ENCODE results near the gene THAP9. TPM values are rescaled to one million over a fixed set of nuclear protein-coding genes. Genes with fewer than 3 reads are reported as not detected.
A peak's percentile ranks its signal among the peaks of the same experiment; 100 is the strongest.

The THAP9 gene
- total RNA-seq, 1 donor, result 4.8 TPM

DNA sequence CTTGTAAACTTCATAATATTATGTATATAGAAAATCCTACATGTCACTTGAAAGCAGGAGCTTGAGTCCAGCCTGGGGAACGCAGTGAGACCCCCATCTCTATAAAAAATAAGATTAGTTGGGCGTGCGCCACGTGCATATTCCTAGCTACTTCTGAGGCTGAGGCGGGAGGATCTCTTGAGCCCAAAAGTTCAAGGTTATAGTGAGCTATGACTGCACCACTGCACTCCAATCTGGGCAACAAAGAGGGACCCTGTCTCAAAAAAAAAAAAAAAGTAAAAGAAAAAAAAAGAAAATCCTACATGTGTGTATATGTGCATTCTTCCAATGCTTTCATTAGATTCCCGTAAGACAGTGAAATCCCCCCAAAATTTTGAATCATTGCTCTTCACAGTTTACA lies 11.2 kb upstream of the THAP9 start:
- H3K4me3 ChIP-seq (ENCODE audit: low read length), result no peak overlapping the region

DNA sequence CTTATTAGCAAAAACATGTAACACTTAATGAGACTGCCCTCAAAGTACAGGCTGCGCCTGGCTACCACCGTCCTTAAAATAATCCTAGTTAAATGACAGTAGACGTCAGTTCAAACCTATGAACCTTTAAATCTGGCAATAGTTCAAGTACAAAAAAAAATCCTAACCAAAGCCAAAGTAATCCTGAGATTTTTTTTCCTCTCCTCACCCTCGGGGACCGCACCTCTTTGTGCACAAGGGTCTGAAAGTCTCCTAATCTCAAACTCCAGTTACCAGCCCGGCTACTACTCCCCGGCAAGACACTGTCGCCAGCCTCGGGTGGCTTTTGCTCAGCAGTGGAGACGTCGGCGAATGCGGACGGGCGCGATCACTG lies 10.0 kb upstream of the THAP9 start:
- peak overlapping the region; percentile 91 for H3K4me3 ChIP-seq (ENCODE audit: low read length)
- H3K9me3 ChIP-seq (ENCODE audit: low read depth, low read length), result no peaks in the 10 kb centered on the region
- H3K4me1 ChIP-seq (ENCODE audit: insufficient read depth, low read length), result peaks cover 20% of the 10 kb centered on the region
- H3K27me3 ChIP-seq (ENCODE audit: insufficient read depth, low read length), result no peaks in the 10 kb centered on the region

More for the DNA sequence above, 11.2 kb upstream of the THAP9 start:
- H3K4me1 ChIP-seq (ENCODE audit: insufficient read depth, low read length), result peaks cover 20% of the 10 kb centered on the region
- H3K9me3 ChIP-seq (ENCODE audit: low read depth, low read length), result no peaks in the 10 kb centered on the region
- no peaks in the 10 kb centered on the region for H3K27me3 ChIP-seq (ENCODE audit: insufficient read depth, low read length)

DNA sequence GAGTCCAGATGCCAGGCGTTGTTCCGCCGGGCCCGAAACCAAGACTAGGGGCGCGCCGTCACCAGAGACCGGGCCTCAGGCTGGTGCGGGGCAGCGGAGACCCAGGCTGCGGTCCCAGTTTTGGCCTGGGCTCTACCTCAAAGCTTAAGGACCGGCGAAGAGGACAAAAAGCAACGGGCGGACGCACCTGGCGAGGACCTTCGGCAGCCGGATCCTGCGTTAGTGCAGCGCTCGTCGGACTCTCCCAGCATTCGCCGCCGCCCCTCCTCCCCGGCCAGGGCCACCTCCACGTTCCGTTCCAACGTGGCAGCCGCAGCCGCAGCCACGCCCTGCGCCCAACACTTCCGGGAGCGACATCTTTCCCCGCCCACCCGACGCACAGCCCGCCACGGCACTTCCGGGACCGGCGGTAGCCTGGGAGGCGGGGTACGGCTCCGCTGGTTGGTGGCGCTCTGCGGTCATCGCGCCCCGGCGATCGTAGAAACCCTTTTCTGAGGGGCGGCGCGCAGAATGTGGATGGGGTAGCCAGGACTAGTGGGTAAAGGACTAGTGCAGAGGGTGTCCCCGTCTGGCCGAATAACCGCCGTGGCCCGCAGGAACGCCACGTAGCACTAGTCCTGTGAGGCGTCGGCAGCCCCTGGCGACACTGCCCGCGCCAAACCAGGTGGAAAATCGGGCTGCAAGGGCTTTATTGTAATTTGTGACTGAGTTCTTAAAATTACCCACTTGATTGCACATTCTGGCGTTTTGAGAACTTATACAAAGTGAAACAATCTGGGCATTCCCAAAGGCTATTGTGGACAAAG lies 9.4 kb upstream of the THAP9 start, which contains the start of gene SEC31A:
Gene SEC31A (minus strand): TSS at position 253 of the 806 bp plus-strand sequence. CDS start 9,217 bp downstream, outside the sequence.
- peaks cover 18% of the 10 kb centered on the region for H3K4me1 ChIP-seq (ENCODE audit: insufficient read depth, low read length)
- H3K9me3 ChIP-seq (ENCODE audit: low read depth, low read length), result no peaks in the 10 kb centered on the region
- H3K4me3 ChIP-seq (ENCODE audit: low read length), result peak within 1 kb of the TSS; percentile 91
- no peaks in the 10 kb centered on the region for H3K27me3 ChIP-seq (ENCODE audit: insufficient read depth, low read length)

DNA sequence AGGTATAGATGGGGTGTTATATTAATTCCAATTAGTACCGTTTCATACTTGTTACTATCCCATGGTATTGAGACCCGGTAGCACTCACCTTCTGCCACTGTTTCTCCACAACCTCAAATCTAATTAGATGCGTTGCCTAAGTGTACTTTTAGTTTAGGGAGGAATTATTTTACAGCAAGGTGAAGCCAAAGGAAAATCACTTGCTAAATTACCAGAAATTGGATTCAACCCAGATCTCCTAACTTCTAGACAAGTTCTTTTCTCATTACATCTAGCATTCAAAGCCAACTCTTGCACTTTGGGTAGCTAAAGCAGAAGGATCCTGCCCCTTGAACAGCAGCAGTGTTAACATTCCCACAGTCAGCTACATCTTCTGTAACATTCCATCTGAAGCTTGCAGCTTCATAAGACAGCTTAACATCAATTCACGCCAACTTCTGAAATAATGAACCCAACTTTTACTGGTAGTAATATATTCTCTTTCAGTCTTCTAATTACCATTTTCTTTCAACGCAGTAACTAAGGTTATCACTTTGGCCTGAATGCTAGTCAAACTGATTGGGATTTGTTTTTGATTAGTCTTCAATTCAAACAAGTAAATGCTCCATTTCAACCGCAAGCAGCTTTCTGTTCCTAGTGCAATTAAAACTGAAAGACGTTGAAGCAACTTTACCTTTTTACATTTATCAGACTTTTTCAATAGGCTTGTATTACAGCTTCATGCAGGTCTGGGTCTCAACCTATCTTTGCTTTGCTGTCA lies 8.6 kb upstream of the THAP9 start:
- Histone ChIP-seq H3K4me3 (ENCODE audit: low read length) (peak overlapping the region; percentile 91), H3K27me3 (ENCODE audit: insufficient read depth, low read length) (no peaks in the 10 kb centered on the region), H3K4me1 (ENCODE audit: insufficient read depth, low read length) (peaks cover 16% of the 10 kb centered on the region), H3K9me3 (ENCODE audit: low read depth, low read length) (no peaks in the 10 kb centered on the region)

DNA sequence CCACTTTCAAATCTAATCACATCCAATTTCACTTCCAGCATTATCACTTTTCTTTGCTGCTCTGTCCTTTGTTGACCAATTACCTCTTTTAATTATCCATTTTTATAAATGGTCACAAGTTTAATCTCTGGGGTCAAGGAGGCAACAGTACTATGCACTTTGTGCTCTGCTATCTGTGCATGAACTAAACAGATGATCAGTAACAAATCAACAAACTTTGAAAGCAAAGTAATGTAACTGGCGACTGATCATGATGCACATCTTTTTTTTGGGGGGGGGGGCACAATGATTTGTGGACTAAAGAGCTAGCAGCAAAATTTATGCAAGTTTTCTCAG lies 8.1 kb upstream of the THAP9 start:
- Histone ChIP-seq H3K4me3 (ENCODE audit: low read length) (no peak overlapping the region), H3K27me3 (ENCODE audit: insufficient read depth, low read length) (no peaks in the 10 kb centered on the region), H3K4me1 (ENCODE audit: insufficient read depth, low read length) (peaks cover 17% of the 10 kb centered on the region), H3K9me3 (ENCODE audit: low read depth, low read length) (no peaks in the 10 kb centered on the region)

DNA sequence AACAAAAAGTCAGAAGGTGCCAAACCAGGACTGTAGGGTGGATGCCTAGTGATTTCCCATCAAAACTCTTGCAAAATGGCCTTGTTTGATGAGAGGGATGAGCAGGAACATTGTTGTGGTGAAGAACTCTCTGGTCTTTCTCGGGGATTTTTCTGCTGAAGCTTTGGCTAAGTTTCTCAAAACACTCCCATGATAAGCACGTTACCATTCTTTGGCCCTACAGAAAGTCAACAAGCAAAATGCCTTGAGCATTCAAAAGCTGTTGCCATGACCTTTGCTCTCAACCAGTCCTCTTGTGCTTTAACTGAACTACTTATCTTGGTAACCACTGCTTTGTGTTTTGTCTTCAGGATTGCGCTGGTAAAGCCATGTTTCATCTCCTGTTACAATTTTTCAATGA lies 6.6 kb upstream of the THAP9 start:
- Histone ChIP-seq H3K9me3 (ENCODE audit: low read depth, low read length) (no peaks in the 10 kb centered on the region), H3K4me1 (ENCODE audit: insufficient read depth, low read length) (peaks cover 26% of the 10 kb centered on the region), H3K27me3 (ENCODE audit: insufficient read depth, low read length) (no peaks in the 10 kb centered on the region)

DNA sequence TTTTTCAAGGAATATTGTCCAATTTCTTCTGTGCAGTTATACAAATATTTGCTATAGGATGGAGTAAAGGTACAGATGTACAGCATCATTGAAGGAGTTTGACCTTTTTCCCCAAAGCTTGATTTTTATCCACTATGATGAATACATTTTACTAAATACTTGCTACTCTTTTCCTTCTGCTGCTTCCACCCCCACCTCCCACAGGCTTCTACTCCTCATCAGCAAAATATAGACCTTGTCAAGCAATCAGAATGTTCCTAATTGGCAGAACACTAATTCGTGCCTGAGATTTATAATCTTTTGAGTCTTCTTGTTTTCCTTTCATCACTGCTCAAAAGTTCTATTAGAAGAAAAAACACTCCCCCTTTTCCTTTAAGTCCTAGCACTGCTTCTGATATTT lies 3.8 kb upstream of the THAP9 start:
- Histone ChIP-seq H3K4me3 (ENCODE audit: low read length) (no peak overlapping the region), H3K9me3 (ENCODE audit: low read depth, low read length) (no peaks in the 10 kb centered on the region), H3K27me3 (ENCODE audit: insufficient read depth, low read length) (no peaks in the 10 kb centered on the region), H3K4me1 (ENCODE audit: insufficient read depth, low read length) (peaks cover 23% of the 10 kb centered on the region)

More for the DNA sequence above, 6.6 kb upstream of the THAP9 start:
- H3K4me3 ChIP-seq (ENCODE audit: low read length), result no peak overlapping the region

DNA sequence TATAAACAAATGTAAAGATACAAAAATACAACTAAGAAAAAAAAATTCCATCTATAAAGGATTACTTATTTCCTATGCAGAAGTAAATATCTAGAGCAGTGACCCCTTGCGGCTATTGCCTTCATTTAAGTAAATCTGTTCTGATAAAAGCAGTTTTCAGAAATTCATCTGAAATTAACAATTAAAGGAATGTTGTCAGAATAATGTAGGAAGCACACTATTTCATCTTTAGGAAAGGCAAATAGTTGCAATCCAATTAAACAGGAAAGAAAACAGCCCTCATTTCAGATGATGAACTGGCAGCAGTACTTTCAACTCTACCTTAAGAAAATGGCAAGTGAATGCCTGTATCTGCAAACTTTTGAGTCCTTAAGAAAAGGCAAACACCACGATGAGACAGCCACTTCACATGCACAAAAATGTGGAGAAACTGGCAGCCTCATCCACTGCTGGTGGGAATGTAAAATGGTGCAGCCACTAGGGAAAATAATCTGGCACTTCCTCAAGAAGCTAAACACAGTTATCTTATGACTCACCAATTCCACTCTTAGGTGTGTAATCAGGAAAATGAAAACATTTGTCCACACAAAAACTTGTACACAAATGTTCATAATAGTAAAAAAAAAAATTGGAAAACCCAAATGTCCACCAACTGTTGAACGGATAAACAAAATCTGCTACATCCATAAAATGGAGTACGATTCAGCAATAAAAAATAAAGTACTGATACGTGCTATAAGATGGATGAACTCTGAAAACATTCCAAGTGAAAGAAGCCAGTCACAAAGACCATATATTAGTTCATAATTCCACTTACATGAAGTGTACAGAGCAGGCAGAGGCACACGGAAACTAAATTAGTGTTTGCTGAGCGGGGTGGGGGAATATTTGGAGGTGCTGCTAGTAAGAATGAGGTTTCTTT lies 2.0 kb upstream of the THAP9 start:
- peak overlapping the region; percentile 90 for H3K4me3 ChIP-seq (ENCODE audit: low read length)
- no peaks in the 10 kb centered on the region for H3K9me3 ChIP-seq (ENCODE audit: low read depth, low read length)
- no peaks in the 10 kb centered on the region for H3K27me3 ChIP-seq (ENCODE audit: insufficient read depth, low read length)
- peaks cover 25% of the 10 kb centered on the region for H3K4me1 ChIP-seq (ENCODE audit: insufficient read depth, low read length)

DNA sequence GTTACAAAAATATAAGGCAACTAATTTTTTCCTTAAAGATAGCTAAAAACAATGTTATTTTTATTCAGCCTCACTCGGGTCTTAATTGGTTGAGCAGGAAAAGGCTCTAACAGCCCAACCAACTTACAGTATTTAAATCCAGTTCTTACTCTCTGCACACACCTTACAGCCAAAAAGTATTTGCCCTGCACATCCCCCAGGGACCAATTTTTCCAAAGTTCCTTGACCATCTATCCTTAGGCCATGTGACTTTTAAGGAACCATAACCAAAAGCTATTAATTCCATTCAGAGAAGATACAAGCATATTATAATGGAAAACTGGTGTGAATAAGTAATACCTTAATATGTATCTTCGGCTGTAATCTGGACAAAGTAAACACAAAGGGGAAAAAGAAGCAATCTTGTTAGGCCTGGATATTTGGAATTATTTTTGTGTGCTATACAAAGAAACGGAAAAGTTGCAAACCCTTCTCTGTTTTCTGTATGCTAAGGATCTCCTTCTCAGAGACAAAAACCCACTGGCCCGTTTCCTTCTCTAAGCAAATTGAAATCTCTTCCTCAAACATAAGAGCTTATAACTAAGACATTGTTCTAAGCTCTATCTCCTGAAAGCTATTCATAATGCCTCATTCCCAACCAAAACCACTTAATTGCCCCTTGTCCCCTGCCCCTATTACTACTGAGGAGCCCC lies 1.0 kb upstream of the THAP9 start:
- Histone ChIP-seq H3K4me3 (ENCODE audit: low read length) (peak overlapping the region; percentile 90), H3K4me1 (ENCODE audit: insufficient read depth, low read length) (peaks cover 25% of the 10 kb centered on the region), H3K9me3 (ENCODE audit: low read depth, low read length) (no peaks in the 10 kb centered on the region), H3K27me3 (ENCODE audit: insufficient read depth, low read length) (no peaks in the 10 kb centered on the region)

DNA sequence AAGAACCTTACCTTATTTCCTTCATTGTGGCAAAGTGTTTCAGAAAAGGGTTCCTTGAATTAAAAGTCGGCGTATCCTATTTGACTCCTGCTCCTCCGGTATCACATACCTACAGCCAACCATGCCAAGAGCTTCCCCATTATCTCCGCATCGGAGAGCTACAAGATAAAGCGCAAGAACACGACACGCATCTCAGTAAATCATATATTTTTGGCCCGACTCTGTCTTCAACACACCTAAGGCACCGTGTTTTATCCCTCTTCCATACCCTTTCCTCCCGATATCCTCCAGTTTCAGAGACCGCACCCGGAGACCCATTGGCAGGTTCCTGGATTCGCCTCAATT lies 497 bp upstream of the THAP9 start:
- H3K27me3 ChIP-seq (ENCODE audit: insufficient read depth, low read length), result no peaks in the 10 kb centered on the region
- H3K9me3 ChIP-seq (ENCODE audit: low read depth, low read length), result no peaks in the 10 kb centered on the region
- peaks cover 25% of the 10 kb centered on the region for H3K4me1 ChIP-seq (ENCODE audit: insufficient read depth, low read length)
- peak overlapping the region; percentile 90 for H3K4me3 ChIP-seq (ENCODE audit: low read length)

DNA sequence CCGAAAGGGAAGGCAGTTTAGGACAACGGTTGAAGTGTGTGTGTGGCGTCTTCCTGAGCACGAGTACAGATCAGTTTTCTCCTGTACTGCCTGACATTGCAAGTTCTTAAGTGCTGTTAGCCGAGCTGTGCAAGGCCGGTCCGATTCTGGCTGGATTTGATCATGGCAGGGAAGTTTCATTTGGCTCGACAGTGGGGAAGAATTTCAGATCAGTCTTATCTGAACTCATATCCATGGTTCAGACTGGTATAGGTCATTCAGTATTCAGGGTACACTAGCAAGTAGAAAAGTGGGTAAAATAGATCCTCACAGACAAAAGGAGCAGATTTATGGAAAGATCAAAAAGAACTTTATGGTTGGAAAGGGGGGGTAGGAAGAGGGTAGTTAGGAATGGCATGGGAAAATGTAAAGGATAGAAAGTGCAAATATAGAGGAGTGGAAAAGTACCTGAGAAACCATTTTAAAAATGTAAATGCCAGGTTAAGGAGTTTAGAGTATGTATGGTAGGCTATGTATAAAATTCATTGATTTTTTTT lies 716 bp downstream of the THAP9 start:
- H3K27me3 ChIP-seq (ENCODE audit: insufficient read depth, low read length), result no peaks in the 10 kb centered on the region
- no peaks in the 10 kb centered on the region for H3K9me3 ChIP-seq (ENCODE audit: low read depth, low read length)
- peak overlapping the region; percentile 90 for H3K4me3 ChIP-seq (ENCODE audit: low read length)
- peaks cover 25% of the 10 kb centered on the region for H3K4me1 ChIP-seq (ENCODE audit: insufficient read depth, low read length)

DNA sequence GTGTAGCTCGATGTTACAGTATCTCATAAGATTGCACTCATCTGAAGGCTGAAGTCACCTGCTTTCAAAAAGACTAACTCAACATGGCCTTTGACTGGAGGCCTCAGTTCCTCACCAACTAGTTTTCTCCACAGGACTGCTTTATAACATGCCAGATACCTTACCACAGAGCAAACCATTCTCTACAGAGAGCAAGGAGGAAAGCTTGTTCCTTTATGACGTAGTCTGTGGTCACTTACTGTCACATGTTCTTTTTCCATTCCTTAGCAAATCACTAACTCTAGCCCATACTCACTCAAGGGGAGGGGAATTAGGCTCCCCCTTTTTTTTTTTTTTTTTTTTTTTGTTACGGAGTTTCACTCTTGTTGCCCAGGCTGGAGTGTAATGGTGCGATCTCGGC lies 3.2 kb downstream of the THAP9 start:
- Histone ChIP-seq H3K4me1 (ENCODE audit: insufficient read depth, low read length) (peaks cover 17% of the 10 kb centered on the region), H3K9me3 (ENCODE audit: low read depth, low read length) (no peaks in the 10 kb centered on the region), H3K4me3 (ENCODE audit: low read length) (no peak overlapping the region), H3K27me3 (ENCODE audit: insufficient read depth, low read length) (no peaks in the 10 kb centered on the region)

DNA sequence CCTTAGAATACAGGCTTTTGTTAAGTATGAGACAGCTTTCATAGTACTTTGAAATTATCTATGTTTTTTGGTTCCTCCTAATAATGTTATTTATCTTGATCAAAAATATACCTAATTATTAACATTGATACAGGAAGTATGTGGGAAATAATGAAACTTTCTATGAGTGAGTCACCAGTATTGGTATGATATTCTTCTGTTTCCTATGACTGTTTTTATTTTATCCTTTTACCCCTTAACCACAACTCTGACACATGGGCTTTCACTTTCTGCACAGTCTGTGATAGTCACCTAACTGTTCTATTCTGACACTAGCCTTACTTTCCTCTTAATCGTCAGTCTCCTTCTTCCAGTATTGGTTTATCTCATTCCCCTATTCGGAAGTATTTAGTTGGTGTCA lies 4.7 kb downstream of the THAP9 start:
- H3K4me3 ChIP-seq (ENCODE audit: low read length), result no peak overlapping the region

DNA sequence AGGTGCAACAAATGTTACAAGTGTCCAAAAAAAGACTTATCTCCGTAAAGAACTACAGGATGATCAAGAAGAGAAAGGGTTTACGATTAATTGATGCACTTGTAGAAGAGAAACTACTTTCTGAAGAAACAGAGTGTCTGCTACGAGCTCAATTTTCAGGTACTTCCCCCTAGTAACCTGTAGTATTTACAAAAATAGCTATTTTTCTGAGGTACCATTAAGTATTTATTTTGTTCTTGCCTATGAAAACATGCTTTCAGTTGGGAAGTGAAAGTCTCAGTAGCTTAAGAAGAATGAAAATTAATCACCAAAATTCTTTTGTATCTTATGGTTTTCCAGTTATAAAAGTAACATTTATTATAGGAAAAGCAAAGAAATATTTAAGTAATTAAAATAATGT lies 5.9 kb downstream of the THAP9 start:
- Histone ChIP-seq H3K9me3 (ENCODE audit: low read depth, low read length) (no peaks in the 10 kb centered on the region), H3K27me3 (ENCODE audit: insufficient read depth, low read length) (no peaks in the 10 kb centered on the region), H3K4me1 (ENCODE audit: insufficient read depth, low read length) (peaks cover 6% of the 10 kb centered on the region), H3K4me3 (ENCODE audit: low read length) (no peak overlapping the region)

More for the DNA sequence above, 4.7 kb downstream of the THAP9 start:
- Histone ChIP-seq H3K4me1 (ENCODE audit: insufficient read depth, low read length) (peaks cover 6% of the 10 kb centered on the region), H3K27me3 (ENCODE audit: insufficient read depth, low read length) (no peaks in the 10 kb centered on the region), H3K9me3 (ENCODE audit: low read depth, low read length) (no peaks in the 10 kb centered on the region)

Measured in mononuclear cell (primary cell).